ENCODE data around the gene C20orf96. TPM values are rescaled to one million over a fixed set of nuclear protein-coding genes. Genes with fewer than 3 reads are reported as not detected.

C20orf96 gene
- total and polyA plus RNA-seq, 12 donors, result 3.1 to 5.5 (median 4.4) TPM

DNA sequence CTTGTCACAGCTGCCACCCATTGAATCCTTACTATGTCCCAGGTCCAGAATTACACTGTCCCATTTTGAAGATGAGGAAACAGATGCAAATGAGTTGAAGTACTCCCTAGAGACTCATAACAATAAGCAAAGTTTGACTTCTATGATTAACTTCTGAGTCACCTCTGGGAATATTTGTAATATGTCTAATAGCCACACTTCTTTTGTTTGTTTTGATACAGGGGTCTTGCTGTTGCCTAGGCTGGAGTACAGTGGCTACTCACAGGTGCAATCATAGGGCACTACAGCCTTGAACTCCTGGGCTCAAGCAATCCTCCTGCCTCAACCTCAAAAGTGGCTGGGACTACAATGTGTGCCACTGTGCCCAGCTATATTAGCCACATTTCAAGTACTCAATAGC, 23.4 kb upstream of the C20orf96 start:
- TF ChIP-seq, protein P1, sequence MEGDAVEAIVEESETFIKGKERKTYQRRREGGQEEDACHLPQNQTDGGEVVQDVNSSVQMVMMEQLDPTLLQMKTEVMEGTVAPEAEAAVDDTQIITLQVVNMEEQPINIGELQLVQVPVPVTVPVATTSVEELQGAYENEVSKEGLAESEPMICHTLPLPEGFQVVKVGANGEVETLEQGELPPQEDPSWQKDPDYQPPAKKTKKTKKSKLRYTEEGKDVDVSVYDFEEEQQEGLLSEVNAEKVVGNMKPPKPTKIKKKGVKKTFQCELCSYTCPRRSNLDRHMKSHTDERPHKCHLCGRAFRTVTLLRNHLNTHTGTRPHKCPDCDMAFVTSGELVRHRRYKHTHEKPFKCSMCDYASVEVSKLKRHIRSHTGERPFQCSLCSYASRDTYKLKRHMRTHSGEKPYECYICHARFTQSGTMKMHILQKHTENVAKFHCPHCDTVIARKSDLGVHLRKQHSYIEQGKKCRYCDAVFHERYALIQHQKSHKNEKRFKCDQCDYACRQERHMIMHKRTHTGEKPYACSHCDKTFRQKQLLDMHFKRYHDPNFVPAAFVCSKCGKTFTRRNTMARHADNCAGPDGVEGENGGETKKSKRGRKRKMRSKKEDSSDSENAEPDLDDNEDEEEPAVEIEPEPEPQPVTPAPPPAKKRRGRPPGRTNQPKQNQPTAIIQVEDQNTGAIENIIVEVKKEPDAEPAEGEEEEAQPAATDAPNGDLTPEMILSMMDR (IDR thresholded peaks at IDR 0.05), result no peak
- H3K9me3 ChIP-seq, result no peaks in the 10 kb centered on the region
- intact Hi-C loops (cut with DNase I), result no loop called here
- peaks cover 0 to 20% (median 15%) of the 10 kb centered on the region in 9 donors for H3K4me1 ChIP-seq
- DNase-seq, result no peak
- H3K4me3 ChIP-seq, result no peak overlapping the region
- no peak overlapping the region for H3K27ac ChIP-seq
- H3K27me3 ChIP-seq, result no peaks in the 10 kb centered on the region
- ATAC-seq, result no peak
- H3K36me3 ChIP-seq, result peaks cover 0 to 14% (median 0%) of the 10 kb centered on the region in 9 donors

DNA sequence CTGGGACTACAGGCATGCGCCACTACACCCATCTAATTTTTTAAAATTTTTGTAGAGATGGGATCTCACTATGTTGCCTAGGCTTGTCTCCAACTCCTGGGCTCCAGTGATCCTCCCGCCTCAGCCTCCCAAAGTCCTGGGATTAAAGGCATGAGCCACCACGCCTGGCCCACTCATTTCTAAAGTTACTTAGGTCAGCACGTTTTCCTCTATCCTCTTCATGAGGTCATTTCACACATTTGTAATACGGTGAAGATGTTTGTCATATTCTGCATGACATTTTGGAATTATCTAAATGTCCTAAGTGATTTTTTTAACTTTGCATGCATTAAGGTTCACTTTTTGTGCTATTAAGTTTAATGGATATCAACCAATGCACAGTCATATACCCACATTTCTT, 22.9 kb upstream of the C20orf96 start:
- no peak overlapping the region for H3K4me3 ChIP-seq
- no peak for DNase-seq
- H3K36me3 ChIP-seq, result peaks cover 0 to 12% (median 0%) of the 10 kb centered on the region in 9 donors
- no peak for ATAC-seq
- no peaks in the 10 kb centered on the region for H3K9me3 ChIP-seq
- intact Hi-C loops (cut with DNase I), result no loop called here
- TF ChIP-seq, protein P1 (IDR thresholded peaks at IDR 0.05), result no peak
- WGBS, 2 donors, result 93 to 94% methylated on average over 5 of the region's 5 CpGs
- H3K27me3 ChIP-seq, result no peaks in the 10 kb centered on the region
- H3K27ac ChIP-seq, result no peak overlapping the region
- peaks cover 0 to 22% (median 19%) of the 10 kb centered on the region in 9 donors for H3K4me1 ChIP-seq

DNA sequence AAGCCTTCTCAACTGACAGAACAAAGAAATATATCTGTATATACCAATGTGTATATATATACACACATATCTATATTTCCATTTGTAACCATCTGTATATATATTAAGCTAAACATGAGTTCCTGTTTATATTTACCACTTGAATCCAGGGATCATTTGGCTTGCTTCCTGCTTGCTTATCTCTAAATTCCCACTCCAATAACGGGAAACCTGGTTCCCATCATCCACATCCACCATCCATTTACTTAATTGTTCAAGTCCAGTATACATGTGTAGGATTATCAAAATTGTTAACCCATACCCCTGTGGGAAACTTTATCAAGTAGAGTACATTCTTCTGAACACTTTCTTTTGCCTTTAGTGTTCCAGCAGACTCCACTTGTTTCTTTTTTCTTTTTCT, 22.3 kb upstream of the C20orf96 start:
- 26 to 37% methylated on average over 1 of the region's 1 CpG for WGBS, 2 donors
- intact Hi-C loops (cut with DNase I), result no loop called here
- no peak overlapping the region for H3K27ac ChIP-seq
- H3K36me3 ChIP-seq, result peaks cover 0 to 7% (median 0%) of the 10 kb centered on the region in 9 donors
- no peak overlapping the region for H3K4me3 ChIP-seq
- H3K27me3 ChIP-seq, result no peaks in the 10 kb centered on the region
- ATAC-seq (no peak), DNase-seq (no peak)
- no peaks in the 10 kb centered on the region for H3K9me3 ChIP-seq
- TF ChIP-seq, protein P1 (IDR thresholded peaks at IDR 0.05), result no peak
- H3K4me1 ChIP-seq, result peaks cover 0 to 22% (median 19%) of the 10 kb centered on the region in 9 donors

DNA sequence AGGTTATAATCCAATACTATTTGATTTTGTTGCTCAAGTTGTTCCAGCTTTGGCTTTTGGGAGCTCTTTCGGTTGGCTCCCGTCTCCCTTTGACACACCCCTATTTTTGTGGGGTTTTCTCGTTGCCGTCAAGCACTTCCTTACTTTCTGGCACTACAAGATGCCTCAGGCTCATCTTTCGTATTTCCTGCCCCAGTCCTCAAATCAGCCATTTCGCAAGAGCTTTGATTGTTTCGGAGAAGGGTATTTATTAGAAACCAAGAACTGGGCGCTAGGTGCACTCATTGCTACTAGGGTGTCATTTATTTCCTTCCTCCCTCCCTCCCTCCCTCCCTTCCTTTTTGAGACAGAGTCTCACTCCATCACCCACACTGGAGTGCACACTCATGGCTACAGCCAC, 21.5 kb upstream of the C20orf96 start:
- intact Hi-C loops (cut with DNase I), result no loop called here

More for the DNA sequence above, 21.5 kb upstream of the C20orf96 start:
- H3K27ac ChIP-seq, result no peak overlapping the region
- H3K4me3 ChIP-seq, result no peak overlapping the region
- DNase-seq (no peak), ATAC-seq (no peak)
- TF ChIP-seq, protein P1 (IDR thresholded peaks at IDR 0.05), result no peak
- no peaks in the 10 kb centered on the region for H3K36me3 ChIP-seq
- no peaks in the 10 kb centered on the region for H3K9me3 ChIP-seq
- WGBS, 2 donors, result 93 to 95% methylated on average over 8 of the region's 8 CpGs
- H3K27me3 ChIP-seq, result no peaks in the 10 kb centered on the region
- peaks cover 0 to 22% (median 19%) of the 10 kb centered on the region in 9 donors for H3K4me1 ChIP-seq
